ENCODE data around the gene GPD1L.

The GPD1L gene

GRCh38 chr3:32084870-32085269, 21.6 kb upstream of the GPD1L start:
- DNase-seq, result no peak
- Histone ChIP-seq H3K27me3 (no peaks in the 10 kb centered on the region), H3K36me3 (no peaks in the 10 kb centered on the region), H3K9me3 (no peaks in the 10 kb centered on the region), H3K27ac (peak overlapping the region in 1 of 2 donors; percentile 72), H3K4me3 (no peak overlapping the region), H3K4me1 (peaks cover 0 to 40% (median 12%) of the 10 kb centered on the region in 4 donors)
- intact Hi-C loops (cut with DNase I; ENCODE audit: low total_unique reads), result no loop called here
- TF ChIP-seq CTCF (IDR thresholded peaks at IDR 0.05), result no peak

GRCh38 chr3:32086464-32086863, 20.0 kb upstream of the GPD1L start:
- no peaks in the 10 kb centered on the region for H3K9me3 ChIP-seq
- H3K4me1 ChIP-seq, result peaks cover 0 to 35% (median 12%) of the 10 kb centered on the region in 4 donors
- no peak overlapping the region for H3K27ac ChIP-seq
- intact Hi-C loops (cut with DNase I; ENCODE audit: low total_unique reads), result no loop called here
- H3K36me3 ChIP-seq, result no peaks in the 10 kb centered on the region
- no peaks in the 10 kb centered on the region for H3K27me3 ChIP-seq
- TF ChIP-seq CTCF (IDR thresholded peaks at IDR 0.05), result no peak
- no peak for DNase-seq
- H3K4me3 ChIP-seq, result no peak overlapping the region

GRCh38 chr3:32089476-32089875, 16.9 kb upstream of the GPD1L start:
- intact Hi-C loops (cut with DNase I; ENCODE audit: low total_unique reads), result no loop called here
- Histone ChIP-seq H3K9me3 (no peaks in the 10 kb centered on the region), H3K36me3 (no peaks in the 10 kb centered on the region), H3K27ac (no peak overlapping the region), H3K4me3 (no peak overlapping the region), H3K27me3 (peaks cover 0 to 5% of the 10 kb centered on the region in 2 donors), H3K4me1 (peaks cover 0 to 6% (median 0%) of the 10 kb centered on the region in 4 donors)
- no peak for DNase-seq
- TF ChIP-seq CTCF (IDR thresholded peaks at IDR 0.05), result no peak

GRCh38 chr3:32093204-32093603, 13.2 kb upstream of the GPD1L start:
- no peak for DNase-seq
- intact Hi-C loops (cut with DNase I; ENCODE audit: low total_unique reads), result no loop called here
- TF ChIP-seq CTCF (IDR thresholded peaks at IDR 0.05), result no peak
- H3K27ac ChIP-seq, result no peak overlapping the region
- H3K36me3 ChIP-seq, result no peaks in the 10 kb centered on the region
- H3K9me3 ChIP-seq, result no peaks in the 10 kb centered on the region
- no peaks in the 10 kb centered on the region for H3K4me1 ChIP-seq
- H3K4me3 ChIP-seq, result no peak overlapping the region
- H3K27me3 ChIP-seq, result peaks cover 0 to 5% of the 10 kb centered on the region in 2 donors

GRCh38 chr3:32095431-32095830, 11.0 kb upstream of the GPD1L start:
- intact Hi-C loops (cut with DNase I; ENCODE audit: low total_unique reads), result no loop called here
- Histone ChIP-seq H3K27ac (no peak overlapping the region), H3K4me1 (no peaks in the 10 kb centered on the region), H3K9me3 (no peaks in the 10 kb centered on the region), H3K36me3 (no peaks in the 10 kb centered on the region), H3K27me3 (peaks cover 0 to 5% of the 10 kb centered on the region in 2 donors), H3K4me3 (no peak overlapping the region)
- no peak for TF ChIP-seq CTCF (IDR thresholded peaks at IDR 0.05)
- DNase-seq, result no peak

GRCh38 chr3:32097768-32098167, 8.7 kb upstream of the GPD1L start:
- Histone ChIP-seq H3K27ac (no peak overlapping the region), H3K4me1 (no peaks in the 10 kb centered on the region), H3K4me3 (no peak overlapping the region), H3K36me3 (no peaks in the 10 kb centered on the region), H3K27me3 (peaks cover 0 to 5% of the 10 kb centered on the region in 2 donors), H3K9me3 (peaks cover 0 to 3% (median 0%) of the 10 kb centered on the region in 3 donors)
- DNase-seq, result no peak
- TF ChIP-seq CTCF (IDR thresholded peaks at IDR 0.05), result no peak
- intact Hi-C loops (cut with DNase I; ENCODE audit: low total_unique reads), result no loop called here

All from tibial artery (tissue), 4 donors.